K562 (cell line): ENCODE results near the gene PTCH1. TPM values are rescaled to one million over a fixed set of nuclear protein-coding genes. Genes with fewer than 3 reads are reported as not detected.

Source experiments
- ATF3 ChIP-seq, 2 experiments: fragments of 450-650 bp in 1 of 2; sonication (generic) in 1 of 2; formaldehyde crosslinking in 1 of 2; IDR thresholded peaks in 1 of 2; conservative IDR thresholded peaks in 1 of 2; 2 replicates each; pipeline versions ENCODE4 v1.6.1 to v1.8.1; 2016 to 2023; ENCODE audit warnings: mild to moderate bottlenecking in 2 of 2, moderate library complexity in 2 of 2, inconsistent platforms in 1 of 2, missing genetic modification reagents in 1 of 2
- GABPA ChIP-seq: fragments of 200-800 bp; sonication (Bioruptor generic); conservative IDR thresholded peaks from 2 replicates; pipeline ENCODE4 v1.6.1; 2016; ENCODE audit warnings: low read depth, missing genetic modification characterization, missing compliant biosample characterization
- HOXB6 ChIP-seq: fragments of 250-450 bp; sonication (Bioruptor Pico); IDR thresholded peaks from 2 replicates; pipeline ENCODE4 v1.5.1; 2022; ENCODE audit warnings: mild to moderate bottlenecking, borderline replicate concordance
- ID3 ChIP-seq, 2 experiments: fragments of 250-450 bp in 1 of 2; fragments of 450-650 bp in 1 of 2; sonication (Bioruptor Pico) in 1 of 2; IDR thresholded peaks; 2 replicates each; pipeline versions ENCODE4 v1.6.1 to v1.8.0; 2016 to 2021; ENCODE audit warnings: mild to moderate bottlenecking in 2 of 2, moderate library complexity in 2 of 2, missing compliant biosample characterization in 1 of 2, missing genetic modification characterization in 1 of 2
- MAFK ChIP-seq: IDR thresholded peaks from 2 replicates; pipeline ENCODE4 v1.6.1; 2011; ENCODE audit warnings: low read length, improper control_type of control experiment
- PHB ChIP-seq: fragments of 250-450 bp; sonication (Bioruptor Pico); IDR thresholded peaks from 2 replicates; pipeline ENCODE4 v1.5.0; 2021
- PHF20 ChIP-seq: fragments of 450-650 bp; IDR thresholded peaks from 2 replicates; pipeline ENCODE4 v1.6.1; 2018; ENCODE audit not compliant: partially characterized antibody
- POLR2B ChIP-seq: fragments of 450-650 bp; IDR thresholded peaks from 2 replicates; pipeline ENCODE4 v1.6.1; 2018; ENCODE audit warnings: low read depth; ENCODE audit not compliant: partially characterized antibody
- PTRF ChIP-seq: fragments of 450-650 bp; IDR thresholded peaks from 2 replicates; pipeline ENCODE4 v1.6.1; 2016; ENCODE audit warnings: mild to moderate bottlenecking, missing genetic modification characterization, missing compliant biosample characterization
- RBM39 ChIP-seq: fragments of 200-400 bp; formaldehyde crosslinking; optimal IDR thresholded peaks from 2 replicates; pipeline ENCODE3; 2018; ENCODE audit warnings: low read depth, low read length
- RUNX1 ChIP-seq: sonication (generic); IDR thresholded peaks from 2 replicates; pipeline ENCODE4 v1.6.1; 2016; ENCODE audit warnings: antibody characterized with exemption, low read depth
- SMC3 ChIP-seq: conservative IDR thresholded peaks from 2 replicates; pipeline ENCODE4 v1.6.1; 2011; ENCODE audit warnings: low read depth, low read length, improper control_type of control experiment; ENCODE audit not compliant: insufficient read depth
- YY1 ChIP-seq, 3 experiments: IDR thresholded peaks; 2 replicates each; pipeline ENCODE4 v1.6.1; 2011; ENCODE audit warnings: low read length in 2 of 3, mild to moderate bottlenecking in 2 of 3, moderate library complexity in 2 of 3, borderline replicate concordance in 1 of 3, control low read depth in 1 of 3, low read depth in 1 of 3; ENCODE audit not compliant: insufficient read depth in 3 of 3, insufficient replicate concordance in 2 of 3, control insufficient read depth in 1 of 3, insufficient read length in 1 of 3; ENCODE audit errors: extremely low read depth in 1 of 3
- ZBTB34 ChIP-seq: fragments of 250-450 bp; sonication (Bioruptor Pico); IDR thresholded peaks from 2 replicates; pipeline ENCODE4 v1.8.0; 2021; ENCODE audit warnings: mild to moderate bottlenecking, moderate library complexity
- ZNF184 ChIP-seq: sonication (generic); formaldehyde crosslinking; IDR thresholded peaks from 2 replicates; pipeline ENCODE4 v1.5.0; 2020; ENCODE audit warnings: missing genetic modification reagents
- ZNF507 ChIP-seq: conservative IDR thresholded peaks from 2 replicates; pipeline ENCODE4 v1.6.1; 2017; ENCODE audit warnings: missing genetic modification characterization, missing compliant biosample characterization
- ZNF583 ChIP-seq: fragments of 250-450 bp; sonication (Bioruptor Pico); IDR thresholded peaks from 2 replicates; pipeline ENCODE4 v1.4.0; 2020
- ZNF696 ChIP-seq: fragments of 250-450 bp; sonication (Bioruptor Pico); conservative IDR thresholded peaks from 2 replicates; pipeline ENCODE4 v1.4.0; 2020; ENCODE audit warnings: mild to moderate bottlenecking, moderate library complexity
- polyA plus RNA-seq, 8 experiments: library from polyadenylated mRNA; depleted of rRNA in 4 of 8; stranded (reverse) in 5 of 8; unstranded in 3 of 8; fragments of >200 nt; fragmentation: Nextera tagmentation in 2 of 8; fragmentation: Illumina TruSeq in 1 of 8; extraction: Ambion mirVana in 2 of 8; extraction: Trizol in 1 of 8; gene quantifications; 2 replicates each; pipeline versions ENCODE4 v1.2.1 to v1.2.3, GENCODE V29; 2011 to 2014; ENCODE audit warnings: inconsistent platforms in 1 of 8, missing spikeins in 1 of 8
- total RNA-seq, 7 experiments: library from RNA; depleted of rRNA in 6 of 7; stranded (reverse); fragments of >200 nt in 6 of 7; fragmentation: Illumina TruSeq in 2 of 7; extraction: Trizol in 2 of 7; gene quantifications; 2 replicates each; pipeline versions ENCODE4 v1.2.1 to v1.2.3, GENCODE V29; 2011 to 2021; ENCODE audit warnings: low replicate concordance in 1 of 7
- TF ChIP-seq, protein P1 (sequence below): fragments of 450-650 bp; conservative IDR thresholded peaks from 2 replicates; pipeline ENCODE4 v1.6.1; 2016; ENCODE audit warnings: missing genetic modification characterization, low read depth, mild to moderate bottlenecking, missing compliant biosample characterization, moderate library complexity
- TF ChIP-seq, protein P2 (sequence below): IDR thresholded peaks from 2 replicates; pipeline ENCODE4 v1.6.1; 2014; ENCODE audit warnings: antibody characterized with exemption

Gene PTCH1
- total and polyA plus RNA-seq, 9 of the 15 experiments (the other 6 are each of a cell fraction or from before 2014, with no cell fraction given) = 0.70 to 9.9 (median 3.8) TPM

DNA sequence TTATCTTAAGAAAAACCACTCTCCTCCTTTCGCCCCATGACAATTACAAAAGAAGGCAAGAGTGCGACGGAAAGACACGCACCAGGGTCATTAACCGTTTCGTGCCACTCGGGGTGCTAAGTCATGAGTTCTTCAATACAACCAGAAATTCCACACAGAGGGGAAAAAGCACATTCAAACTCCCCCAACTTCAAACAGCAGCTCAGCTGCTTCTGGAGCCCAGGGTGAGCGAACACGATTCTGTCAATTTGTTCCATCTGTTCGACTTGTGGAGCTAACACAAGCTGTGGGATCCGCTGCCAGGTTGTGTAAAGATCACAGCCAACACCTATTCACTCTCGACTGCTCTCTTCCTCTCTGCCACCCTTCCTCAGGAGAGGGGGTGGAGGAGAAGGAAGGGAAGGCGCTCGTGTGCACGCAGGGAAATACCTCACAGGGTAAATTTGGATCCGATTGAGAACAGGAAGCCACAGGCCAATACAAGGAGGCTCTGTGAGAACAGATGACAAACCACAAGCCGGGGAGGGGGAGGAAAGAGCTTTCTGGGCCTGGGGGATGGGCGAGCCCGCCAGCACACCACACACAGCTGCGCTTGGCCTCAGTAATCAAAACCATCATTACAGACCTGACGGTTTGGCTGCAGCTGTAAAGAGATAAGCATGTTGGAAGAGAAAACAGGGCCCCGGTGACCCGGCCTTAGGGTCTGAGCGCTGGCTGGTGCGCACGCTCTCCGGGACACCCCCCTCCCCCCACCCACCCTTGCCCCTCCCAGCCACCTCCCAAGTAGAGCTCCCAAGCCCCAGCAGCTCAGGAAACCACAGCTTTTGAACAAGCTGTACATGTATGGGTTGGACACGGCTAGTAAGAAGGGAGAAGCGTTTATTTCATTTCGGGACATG, 54.3 kb downstream of the PTCH1 start (continued):
- TF ChIP-seq ID3 (CRISPR knock-in tag; IDR thresholded peaks at IDR 0.05) (no peak), ID3 (tag; IDR thresholded peaks at IDR 0.05) (peak; percentile 77), PTRF (tag) (no peak), HOXB6 (no peak), MAFK (peak; percentile 22; the same call in 1 of the 2 replicates), RUNX1 (peak; percentile 92; the same call in 1 of the 2 replicates), YY1 (IDR thresholded peaks at IDR 0.05; ENCODE audit: borderline replicate concordance in 1 of 3, control insufficient read depth in 1 of 3, extremely low read depth in 1 of 3, insufficient read depth in 3 of 3, insufficient read length in 1 of 3, insufficient replicate concordance in 2 of 3, low read depth in 1 of 3, low read length in 2 of 3) (peak in 1 of 3 experiments; percentile 52), ZBTB34 (CRISPR knock-in tag) (no peak), SMC3 (0 out of 2 replicates have a peak, but pooled peaks have one; percentile 12), ZNF696 (no peak), ZNF184 (no peak), ATF3 (IDR thresholded peaks at IDR 0.05) (peak; percentile 60; the same call in 1 of the 2 replicates), ATF3 (CRISPR knock-in tag; conservative IDR thresholded peaks at IDR 0.05) (no peak), ZNF583 (CRISPR knock-in tag) (no peak), PHB (no peak), PHF20 (no peak), ZNF507 (tag) (no peak), RBM39 (no peak), POLR2B (peak; percentile 23), GABPA (tag) (peak; percentile 74)
- TF ChIP-seq, protein P1, sequence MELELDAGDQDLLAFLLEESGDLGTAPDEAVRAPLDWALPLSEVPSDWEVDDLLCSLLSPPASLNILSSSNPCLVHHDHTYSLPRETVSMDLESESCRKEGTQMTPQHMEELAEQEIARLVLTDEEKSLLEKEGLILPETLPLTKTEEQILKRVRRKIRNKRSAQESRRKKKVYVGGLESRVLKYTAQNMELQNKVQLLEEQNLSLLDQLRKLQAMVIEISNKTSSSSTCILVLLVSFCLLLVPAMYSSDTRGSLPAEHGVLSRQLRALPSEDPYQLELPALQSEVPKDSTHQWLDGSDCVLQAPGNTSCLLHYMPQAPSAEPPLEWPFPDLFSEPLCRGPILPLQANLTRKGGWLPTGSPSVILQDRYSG (tag) = 0 out of 2 replicates have a peak, but pooled peaks have one; percentile 50
- TF ChIP-seq, protein P2, sequence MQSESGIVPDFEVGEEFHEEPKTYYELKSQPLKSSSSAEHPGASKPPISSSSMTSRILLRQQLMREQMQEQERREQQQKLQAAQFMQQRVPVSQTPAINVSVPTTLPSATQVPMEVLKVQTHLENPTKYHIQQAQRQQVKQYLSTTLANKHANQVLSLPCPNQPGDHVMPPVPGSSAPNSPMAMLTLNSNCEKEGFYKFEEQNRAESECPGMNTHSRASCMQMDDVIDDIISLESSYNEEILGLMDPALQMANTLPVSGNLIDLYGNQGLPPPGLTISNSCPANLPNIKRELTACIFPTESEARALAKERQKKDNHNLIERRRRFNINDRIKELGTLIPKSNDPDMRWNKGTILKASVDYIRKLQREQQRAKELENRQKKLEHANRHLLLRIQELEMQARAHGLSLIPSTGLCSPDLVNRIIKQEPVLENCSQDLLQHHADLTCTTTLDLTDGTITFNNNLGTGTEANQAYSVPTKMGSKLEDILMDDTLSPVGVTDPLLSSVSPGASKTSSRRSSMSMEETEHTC = peak; percentile 58; the same call in 1 of the 2 replicates
